Measurements from ENCODE around the gene CRYM. TPM values are rescaled to one million over a fixed set of nuclear protein-coding genes. Genes with fewer than 3 reads are reported as not detected.
"Not testable (repeated sequence)": the region's sequence is repeated elsewhere in the genome, so short reads cannot be mapped to it uniquely, and the experiment has no call there.

Gene CRYM
- total RNA-seq, 8 experiments from 2014 or later: 0.55 to 66.7 (median 1.7) TPM; not detected in 1

- 40 to 100% (median 86%) methylated on average over 1 to 3 of the region's 3 CpGs; no CpG with 5 or more reads in 2 of the 10 experiments for WGBS, 10 experiments
- no peak for ATAC-seq (replicated peaks in 6 of 8)
- Histone ChIP-seq H3K27ac (no peak overlapping the region), H3K4me1 (replicated peaks in 1 of 2) (no peaks in the 10 kb centered on the region), H3K4me3 (no peak overlapping the region)
- in situ Hi-C loops (cut with MboI; ENCODE audit: low pct_unique_long_range_greater_than_20kb in 2 of 9, low sequenced_read_pairs in 9 of 9, unreplicated experiment in 9 of 9): loop anchor here in 3 of 9 experiments (25.0 kb wide), 2 partner anchors 88 to 463 kb away; partner anchors contain the start of genes ERI2 (in 1 of the 3) and REXO5 (in 1 of the 3)
Measured at GRCh38 chr16:21275529-21275928, 2.6 kb downstream of the CRYM start.

- in situ Hi-C loops (cut with MboI; ENCODE audit: low pct_unique_long_range_greater_than_20kb in 2 of 9, low sequenced_read_pairs in 9 of 9, unreplicated experiment in 9 of 9): no loop called here
- WGBS, 10 experiments: 44 to 91% (median 68%) methylated on average over 2 to 5 of the region's 5 CpGs
- Histone ChIP-seq H3K4me1 (replicated peaks in 1 of 2) (no peaks in the 10 kb centered on the region), H3K4me3 (no peak overlapping the region), H3K27ac (no peak overlapping the region)
- no peak for ATAC-seq (replicated peaks in 6 of 8)
Measured at GRCh38 chr16:21274172-21274726, 3.8 kb downstream of the CRYM start.

DNA sequence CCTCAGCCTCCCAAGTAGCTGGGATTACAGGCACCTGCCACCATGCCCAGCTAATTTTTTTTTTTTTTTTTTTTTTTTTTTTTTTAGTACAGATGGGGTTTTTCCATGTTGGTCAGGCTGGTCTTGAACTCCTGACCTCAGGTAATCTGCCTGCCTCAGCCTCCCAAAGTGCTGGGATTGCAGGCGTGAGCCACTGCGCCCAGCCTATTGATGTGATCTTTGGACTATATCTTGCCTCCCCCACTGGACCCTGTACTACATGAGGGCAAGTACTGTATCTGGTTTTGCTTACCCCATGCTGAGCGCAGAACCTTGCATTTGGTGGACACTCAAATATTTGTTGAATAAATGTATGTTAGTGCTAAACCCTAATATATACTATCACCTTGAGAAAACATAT lies 5.3 kb downstream of the CRYM start:
- in situ Hi-C loops (cut with MboI; ENCODE audit: low pct_unique_long_range_greater_than_20kb in 2 of 9, low sequenced_read_pairs in 9 of 9, unreplicated experiment in 9 of 9); H3K27ac ChIP-seq: not testable (repeated sequence)
- WGBS, 10 experiments: 40 to 100% (median 93%) methylated on average over 1 to 3 of the region's 3 CpGs; no CpG with 5 or more reads in 6 of the 10 experiments

DNA sequence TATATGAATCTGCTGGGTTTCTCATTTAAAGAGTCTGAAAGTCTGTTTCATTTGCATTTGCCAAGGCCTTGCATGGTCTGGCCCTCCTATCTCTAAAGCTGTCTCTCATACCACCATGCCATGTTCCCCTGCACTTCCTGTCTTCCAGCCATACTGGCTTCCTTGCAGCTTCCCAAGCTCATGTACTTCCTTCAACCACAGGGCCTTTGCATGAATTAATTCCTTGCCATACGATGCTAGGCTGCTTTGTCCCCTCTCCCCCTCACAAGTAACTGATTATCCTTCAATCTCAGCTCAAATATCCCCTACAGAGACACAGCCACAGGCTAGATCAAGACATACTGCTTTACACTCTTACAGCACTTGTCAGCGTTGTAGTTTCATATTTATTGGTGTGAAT lies 5.8 kb downstream of the CRYM start:
- WGBS, 10 experiments: 50 to 100% (median 86%) methylated on average over 1 to 2 of the region's 2 CpGs; no CpG with 5 or more reads in 2 of the 10 experiments
- no peaks in the 10 kb centered on the region for H3K4me1 ChIP-seq (replicated peaks in 1 of 2)
- in situ Hi-C loops (cut with MboI; ENCODE audit: low pct_unique_long_range_greater_than_20kb in 2 of 9, low sequenced_read_pairs in 9 of 9, unreplicated experiment in 9 of 9): no loop called here
- H3K27ac ChIP-seq: no peak overlapping the region
- no peak overlapping the region for H3K4me3 ChIP-seq
- no peak for ATAC-seq (replicated peaks in 6 of 8)

More for the DNA sequence above, 5.3 kb downstream of the CRYM start:
- H3K4me1 ChIP-seq (replicated peaks in 1 of 2); ATAC-seq (replicated peaks in 6 of 8); H3K4me3 ChIP-seq: not testable (repeated sequence)

GRCh38 chr16:21268236-21268635 lies 9.9 kb downstream of the CRYM start:
- Histone ChIP-seq H3K4me1 (replicated peaks in 1 of 2) (peaks cover 6 to 11% of the 10 kb centered on the region in 2 donors), H3K4me3 (no peak overlapping the region), H3K27ac (no peak overlapping the region)
- WGBS, 10 experiments: 71 to 100% (median 86%) methylated on average over 3 to 9 of the region's 9 CpGs; no CpG with 5 or more reads in 1 of the 10 experiments
- in situ Hi-C loops (cut with MboI; ENCODE audit: low pct_unique_long_range_greater_than_20kb in 2 of 9, low sequenced_read_pairs in 9 of 9, unreplicated experiment in 9 of 9): no loop called here
- ATAC-seq (replicated peaks in 6 of 8): no peak

- in situ Hi-C loops (cut with MboI; ENCODE audit: low pct_unique_long_range_greater_than_20kb in 2 of 9, low sequenced_read_pairs in 9 of 9, unreplicated experiment in 9 of 9): no loop called here
- H3K4me1 ChIP-seq (replicated peaks in 1 of 2): peaks cover 6 to 14% of the 10 kb centered on the region in 2 donors
- no peak overlapping the region for H3K4me3 ChIP-seq
- 14 to 96% (median 79%) methylated on average over 2 to 4 of the region's 4 CpGs; no CpG with 5 or more reads in 6 of the 10 experiments for WGBS, 10 experiments
- ATAC-seq (replicated peaks in 6 of 8): no peak
- H3K27ac ChIP-seq: no peak overlapping the region
Measured at GRCh38 chr16:21267298-21267697, 10.8 kb downstream of the CRYM start.

DNA sequence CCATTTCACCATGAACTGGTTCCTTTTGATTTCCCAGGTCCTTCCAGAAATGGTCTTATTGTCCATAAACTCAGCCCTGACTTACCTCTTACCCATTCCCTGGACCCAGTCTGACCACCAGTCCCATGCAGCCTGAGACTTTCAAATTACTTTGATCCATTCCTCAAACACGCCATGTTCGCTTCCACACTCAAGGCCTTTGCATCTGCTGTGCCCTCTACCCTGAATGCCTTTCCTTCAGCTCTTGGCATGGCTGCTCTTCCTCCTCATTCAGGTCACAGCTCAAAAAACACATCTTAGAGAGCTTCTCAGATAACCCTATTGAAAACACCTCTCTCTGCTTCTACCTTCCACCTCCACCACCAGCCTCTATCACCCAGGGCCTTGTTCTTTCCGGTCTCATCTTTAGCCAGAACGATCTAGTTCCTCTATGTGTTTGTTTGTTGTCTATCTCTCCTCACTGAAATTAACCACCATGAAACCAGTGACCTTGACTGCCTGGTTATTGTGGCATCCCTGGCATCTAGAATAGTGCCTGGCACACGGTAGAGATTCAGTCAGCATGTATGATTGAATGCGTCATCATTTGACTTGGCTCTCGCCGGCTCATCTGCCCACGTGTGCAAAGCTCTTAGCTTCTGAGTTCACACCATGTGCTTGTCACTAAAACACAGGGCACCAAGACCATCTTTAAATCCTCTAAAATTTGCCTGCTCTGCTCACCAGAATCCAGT lies 12.8 kb downstream of the CRYM start:
- Histone ChIP-seq H3K27ac (peak overlapping the region in 1 of 2 donors; percentile 50), H3K4me1 (replicated peaks in 1 of 2) (peaks cover 6 to 19% of the 10 kb centered on the region in 2 donors), H3K4me3 (no peak overlapping the region)
- ATAC-seq (replicated peaks in 6 of 8): no peak
- 54 to 100% (median 93%) methylated on average over 2 to 5 of the region's 9 CpGs; no CpG with 5 or more reads in 1 of the 10 experiments for WGBS, 10 experiments
- in situ Hi-C loops (cut with MboI; ENCODE audit: low pct_unique_long_range_greater_than_20kb in 2 of 9, low sequenced_read_pairs in 9 of 9, unreplicated experiment in 9 of 9): no loop called here

- ATAC-seq (replicated peaks in 6 of 8): no peak
- WGBS, 10 experiments: 0 to 100% (median 73%) methylated on average over 1 to 3 of the region's 4 CpGs; no CpG with 5 or more reads in 2 of the 10 experiments
Measured at GRCh38 chr16:21264571-21265036, 13.5 kb downstream of the CRYM start.

DNA sequence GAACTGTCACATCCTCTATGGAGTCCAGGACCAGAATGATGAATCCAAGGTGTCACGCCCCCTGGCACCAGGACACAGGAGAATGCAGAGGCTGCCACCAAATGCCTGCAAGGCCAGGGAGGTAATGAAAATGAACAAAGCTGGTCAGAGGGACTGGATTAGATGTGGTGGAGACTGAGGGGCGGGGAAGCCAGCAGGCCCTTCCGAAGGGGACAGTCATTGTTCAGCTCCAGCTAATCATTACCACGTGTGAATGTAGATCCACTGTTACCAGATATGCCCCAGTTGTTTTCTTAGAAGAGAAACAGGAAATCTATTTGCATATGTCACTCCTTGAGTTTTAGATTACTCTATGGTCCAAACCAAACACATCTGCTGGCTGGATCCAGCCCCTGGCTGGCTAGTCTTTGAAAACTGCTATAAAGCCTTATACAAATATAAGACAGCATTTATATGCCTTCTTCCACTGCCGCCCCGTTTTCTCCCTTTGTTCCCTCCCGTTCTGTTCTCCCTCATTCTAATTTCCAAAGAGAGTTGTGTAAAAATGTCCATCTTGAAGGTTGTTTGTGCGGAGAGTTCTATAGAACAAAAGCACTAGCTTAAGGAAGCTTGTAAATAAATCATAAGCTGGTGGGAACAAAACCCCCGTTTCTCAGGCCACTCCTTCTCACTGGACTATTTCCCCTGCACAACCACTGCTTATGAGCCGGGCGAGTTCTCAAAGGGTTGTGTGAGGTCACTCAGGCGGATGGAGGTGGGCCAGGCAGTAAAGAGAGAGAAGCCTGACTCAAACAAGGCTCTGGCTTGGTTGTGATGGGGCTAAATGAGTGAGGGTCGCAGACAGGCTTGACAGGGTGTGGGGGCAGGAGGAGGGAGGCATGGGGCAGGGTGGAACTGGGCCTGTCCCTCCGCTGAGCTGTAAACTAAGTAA lies 14.2 kb downstream of the CRYM start:
- Histone ChIP-seq H3K4me1 (replicated peaks in 1 of 2) (peaks cover 6 to 19% of the 10 kb centered on the region in 2 donors), H3K27ac (peak overlapping the region in 1 of 2 donors; percentile 50), H3K4me3 (no peak overlapping the region)
- 5 to 53% (median 19%) methylated on average over 1 to 12 of the region's 14 CpGs for WGBS, 10 experiments
- in situ Hi-C loops (cut with MboI; ENCODE audit: low pct_unique_long_range_greater_than_20kb in 2 of 9, low sequenced_read_pairs in 9 of 9, unreplicated experiment in 9 of 9): no loop called here
- peak; percentile 69 to 95 (median 90) for ATAC-seq (replicated peaks in 6 of 8)

More at GRCh38 chr16:21264571-21265036, 13.5 kb downstream of the CRYM start:
- Histone ChIP-seq H3K27ac (peak overlapping the region in 1 of 2 donors; percentile 50), H3K4me3 (no peak overlapping the region), H3K4me1 (replicated peaks in 1 of 2) (peaks cover 6 to 19% of the 10 kb centered on the region in 2 donors)
- in situ Hi-C loops (cut with MboI; ENCODE audit: low pct_unique_long_range_greater_than_20kb in 2 of 9, low sequenced_read_pairs in 9 of 9, unreplicated experiment in 9 of 9): no loop called here

DNA sequence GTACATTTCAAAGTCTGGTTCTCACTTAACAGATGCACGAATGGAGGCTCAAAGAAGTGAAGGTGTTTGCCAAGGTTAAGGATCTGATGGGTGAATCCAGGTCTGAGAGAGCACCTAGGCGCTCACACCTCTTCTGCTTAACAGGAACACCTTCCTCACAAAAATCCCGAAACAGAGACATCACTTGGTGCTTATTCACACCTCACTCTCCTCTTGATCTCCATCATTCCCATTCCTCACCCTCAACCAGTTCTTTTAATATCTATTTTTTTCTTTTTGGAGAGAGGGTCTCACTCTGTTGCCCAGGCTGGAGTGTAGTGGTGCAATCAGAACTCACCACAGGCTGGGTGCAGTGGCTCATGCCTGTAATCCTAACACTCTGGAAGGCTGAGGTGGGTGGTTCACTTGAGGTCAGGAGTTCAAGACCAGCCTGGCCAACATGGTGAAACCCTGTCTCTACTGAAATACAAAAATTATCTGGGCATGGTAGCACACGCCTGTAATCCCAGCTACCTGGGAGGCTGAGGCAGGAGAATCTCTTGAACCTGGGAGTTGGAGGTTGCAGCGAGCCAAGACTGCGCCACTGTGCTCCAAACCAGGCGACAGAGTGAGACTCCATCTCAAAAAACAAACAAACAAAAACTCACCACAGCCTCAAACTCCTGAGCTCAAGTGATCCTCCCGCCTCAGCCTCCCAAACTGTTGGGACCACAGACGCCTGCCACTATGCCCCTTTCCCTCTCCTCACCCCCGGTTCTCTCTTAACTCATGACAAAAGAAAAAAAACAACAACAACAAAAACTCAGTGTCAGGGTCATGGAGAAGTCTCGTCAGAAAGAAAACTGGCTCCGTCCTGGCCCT lies 15.1 kb downstream of the CRYM start:
- in situ Hi-C loops (cut with MboI; ENCODE audit: low pct_unique_long_range_greater_than_20kb in 2 of 9, low sequenced_read_pairs in 9 of 9, unreplicated experiment in 9 of 9): no loop called here
- 0 to 100% (median 73%) methylated on average over 1 to 11 of the region's 12 CpGs; no CpG with 5 or more reads in 1 of the 10 experiments for WGBS, 10 experiments
- ATAC-seq (replicated peaks in 6 of 8): no peak
- H3K27ac ChIP-seq: peak overlapping the region in 1 of 2 donors; percentile 7
- H3K4me1 ChIP-seq (replicated peaks in 1 of 2): peaks cover 6 to 19% of the 10 kb centered on the region in 2 donors
- no peak overlapping the region for H3K4me3 ChIP-seq

DNA sequence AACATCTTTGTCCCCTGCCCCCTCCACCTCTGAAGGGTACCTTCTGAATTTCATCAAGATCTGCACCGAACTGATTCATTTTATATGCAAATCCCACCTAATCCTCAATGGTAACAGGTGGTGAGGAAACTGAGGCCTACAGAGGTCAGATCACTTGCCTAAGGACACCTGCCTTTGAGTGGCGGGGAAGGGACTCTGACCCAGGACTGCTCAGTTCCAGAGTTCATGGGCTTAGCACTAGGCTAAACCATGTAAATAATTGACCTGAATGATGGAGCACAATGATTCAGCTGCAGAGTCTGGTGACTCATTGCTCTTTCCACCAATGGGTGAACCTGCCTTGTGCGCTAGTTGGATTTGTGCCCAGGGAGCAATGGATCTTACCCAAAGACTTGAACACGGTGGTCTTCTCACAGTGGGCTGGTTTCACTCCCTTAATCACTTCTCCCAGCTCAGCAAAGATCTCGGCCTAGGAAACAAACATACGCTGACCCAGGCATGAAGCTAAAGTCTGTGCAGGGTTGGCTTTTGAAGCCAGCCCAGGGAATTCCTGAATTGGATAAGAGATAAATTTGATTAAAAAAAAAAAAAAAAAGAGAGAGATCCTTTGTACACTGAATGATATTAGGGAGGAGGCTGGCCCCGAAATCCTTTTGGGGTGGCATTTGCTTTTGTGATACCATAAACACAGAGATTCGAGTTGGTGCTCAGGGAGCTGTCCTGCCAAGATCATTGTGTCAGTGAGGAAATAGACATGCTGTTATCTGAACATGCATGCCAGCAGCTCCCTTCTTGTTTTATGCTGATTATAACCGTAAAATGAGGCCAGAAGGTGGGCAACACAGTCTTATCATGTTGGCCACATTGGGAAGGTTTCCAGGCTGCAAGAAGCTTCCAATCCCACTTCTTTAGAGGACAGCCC lies 17.0 kb downstream of the CRYM start:
- peaks cover 6 to 19% of the 10 kb centered on the region in 2 donors for H3K4me1 ChIP-seq (replicated peaks in 1 of 2)
- ATAC-seq (replicated peaks in 6 of 8): peak in 7 of 8 experiments; percentile 47 to 88 (median 75)
- no peak overlapping the region for H3K27ac ChIP-seq
- no peak overlapping the region for H3K4me3 ChIP-seq
- 56 to 90% (median 74%) methylated on average over 2 to 9 of the region's 9 CpGs; no CpG with 5 or more reads in 2 of the 10 experiments for WGBS, 10 experiments
- in situ Hi-C loops (cut with MboI; ENCODE audit: low pct_unique_long_range_greater_than_20kb in 2 of 9, low sequenced_read_pairs in 9 of 9, unreplicated experiment in 9 of 9): no loop called here

All from motor neuron (in vitro differentiated cells).